ENCODE results near the gene ITGB1.

DNA sequence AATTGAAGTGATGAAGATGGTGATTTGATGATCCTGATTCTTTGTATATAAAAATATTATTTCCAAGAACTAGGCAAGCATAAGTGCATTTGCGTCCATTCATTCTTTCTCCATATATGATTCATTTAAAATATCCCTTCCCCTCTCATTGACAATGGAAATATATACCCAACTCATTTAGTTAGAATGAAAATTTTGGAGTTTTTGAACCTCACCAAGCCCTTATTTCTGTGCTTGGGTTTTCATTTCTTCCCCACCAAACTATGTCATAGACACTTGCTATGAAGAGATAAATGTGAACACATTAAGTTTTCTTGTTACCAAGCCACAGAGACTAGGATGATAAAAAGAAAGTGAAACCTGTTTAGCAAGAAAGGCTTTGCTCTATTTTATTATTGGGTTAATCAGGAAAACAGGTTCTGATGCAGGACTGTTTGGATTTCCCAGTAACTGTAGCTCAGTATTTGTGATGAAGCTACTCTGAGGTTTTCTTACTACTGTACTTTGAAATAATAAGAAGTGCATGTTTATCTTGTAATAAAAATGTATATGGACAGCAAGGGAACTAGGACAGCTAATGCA, 68.3 kb downstream of the ITGB1 start:
- TF ChIP-seq, protein P1, sequence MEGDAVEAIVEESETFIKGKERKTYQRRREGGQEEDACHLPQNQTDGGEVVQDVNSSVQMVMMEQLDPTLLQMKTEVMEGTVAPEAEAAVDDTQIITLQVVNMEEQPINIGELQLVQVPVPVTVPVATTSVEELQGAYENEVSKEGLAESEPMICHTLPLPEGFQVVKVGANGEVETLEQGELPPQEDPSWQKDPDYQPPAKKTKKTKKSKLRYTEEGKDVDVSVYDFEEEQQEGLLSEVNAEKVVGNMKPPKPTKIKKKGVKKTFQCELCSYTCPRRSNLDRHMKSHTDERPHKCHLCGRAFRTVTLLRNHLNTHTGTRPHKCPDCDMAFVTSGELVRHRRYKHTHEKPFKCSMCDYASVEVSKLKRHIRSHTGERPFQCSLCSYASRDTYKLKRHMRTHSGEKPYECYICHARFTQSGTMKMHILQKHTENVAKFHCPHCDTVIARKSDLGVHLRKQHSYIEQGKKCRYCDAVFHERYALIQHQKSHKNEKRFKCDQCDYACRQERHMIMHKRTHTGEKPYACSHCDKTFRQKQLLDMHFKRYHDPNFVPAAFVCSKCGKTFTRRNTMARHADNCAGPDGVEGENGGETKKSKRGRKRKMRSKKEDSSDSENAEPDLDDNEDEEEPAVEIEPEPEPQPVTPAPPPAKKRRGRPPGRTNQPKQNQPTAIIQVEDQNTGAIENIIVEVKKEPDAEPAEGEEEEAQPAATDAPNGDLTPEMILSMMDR (conservative IDR thresholded peaks at IDR 0.05): no peak
- no peak for TF ChIP-seq EZH2 (IDR thresholded peaks at IDR 0.05; ENCODE audit: low read depth)
